HG03139 (cell line): ENCODE results near the gene CCND1.

ENCODE experiments used
- ATAC-seq: cut with Tn5 transposase; IDR thresholded peaks from one replicate; pipeline ENCODE4 v1.9.1; 2021; ENCODE audit not compliant: unreplicated experiment

Gene CCND1

DNA sequence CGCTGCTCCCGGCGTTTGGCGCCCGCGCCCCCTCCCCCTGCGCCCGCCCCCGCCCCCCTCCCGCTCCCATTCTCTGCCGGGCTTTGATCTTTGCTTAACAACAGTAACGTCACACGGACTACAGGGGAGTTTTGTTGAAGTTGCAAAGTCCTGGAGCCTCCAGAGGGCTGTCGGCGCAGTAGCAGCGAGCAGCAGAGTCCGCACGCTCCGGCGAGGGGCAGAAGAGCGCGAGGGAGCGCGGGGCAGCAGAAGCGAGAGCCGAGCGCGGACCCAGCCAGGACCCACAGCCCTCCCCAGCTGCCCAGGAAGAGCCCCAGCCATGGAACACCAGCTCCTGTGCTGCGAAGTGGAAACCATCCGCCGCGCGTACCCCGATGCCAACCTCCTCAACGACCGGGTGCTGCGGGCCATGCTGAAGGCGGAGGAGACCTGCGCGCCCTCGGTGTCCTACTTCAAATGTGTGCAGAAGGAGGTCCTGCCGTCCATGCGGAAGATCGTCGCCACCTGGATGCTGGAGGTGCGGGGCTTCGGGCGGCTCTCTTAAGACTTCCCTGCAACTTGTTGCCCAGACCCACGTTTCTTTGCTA lies at the start of gene CCND1:
Gene CCND1, plus strand, starts transcription at position 162 of the 587 bp plus-strand sequence. Its CDS starts 158 bp downstream, at position 320.
- no peak for ATAC-seq

DNA sequence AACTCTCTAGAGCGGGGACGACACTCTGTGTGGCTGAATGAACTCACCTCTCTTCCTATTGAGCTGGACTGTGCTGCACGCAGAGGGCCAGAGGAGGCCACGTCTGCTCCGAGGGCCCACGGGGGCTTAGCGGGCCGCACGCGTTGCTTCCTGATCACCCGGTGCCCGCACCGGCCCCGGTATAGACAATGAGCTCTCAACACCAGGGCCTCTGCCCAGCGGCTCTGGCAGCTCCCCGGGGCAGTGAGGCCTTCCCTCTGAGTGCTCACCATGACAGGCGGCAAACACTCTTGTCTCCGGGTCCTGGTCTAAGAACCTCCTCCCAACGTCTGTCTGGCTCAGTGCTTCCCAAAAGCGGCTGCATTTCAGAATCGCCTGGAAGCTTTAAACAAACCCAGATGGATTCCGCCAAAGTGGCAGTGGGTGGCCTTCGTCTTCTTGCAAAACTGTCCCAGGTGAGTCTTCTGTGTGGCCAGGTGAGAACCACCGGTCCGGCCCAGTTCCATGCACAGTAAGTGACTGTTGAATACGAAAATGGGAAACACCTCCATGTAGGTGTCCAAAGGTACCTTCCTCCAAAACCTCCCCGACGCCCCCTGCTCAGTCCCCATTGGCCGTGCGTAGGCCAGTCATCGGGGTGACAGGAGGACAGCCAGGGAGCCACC lies 47.8 kb upstream of the CCND1 start:
- no peak for ATAC-seq

DNA sequence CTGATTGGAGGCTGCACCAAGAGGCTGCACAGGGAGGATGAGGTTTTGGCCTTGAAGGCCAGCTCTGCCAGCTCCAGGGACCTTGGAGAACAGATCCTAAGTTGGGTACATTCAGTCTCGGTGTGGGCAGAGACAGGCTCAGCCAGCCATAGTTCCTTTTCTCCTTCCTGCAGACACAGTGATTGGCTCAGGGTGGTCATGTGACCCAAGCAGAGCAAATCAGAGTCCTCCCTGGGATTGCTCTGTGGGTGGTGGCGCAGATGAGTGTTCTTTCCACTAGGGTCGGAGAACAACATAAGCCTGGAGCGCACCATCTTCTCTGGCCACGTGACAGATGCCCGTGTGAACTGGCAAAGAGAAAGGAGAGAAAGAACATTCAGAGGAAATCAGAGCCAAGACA lies 47.1 kb upstream of the CCND1 start:
- ATAC-seq, result no peak

DNA sequence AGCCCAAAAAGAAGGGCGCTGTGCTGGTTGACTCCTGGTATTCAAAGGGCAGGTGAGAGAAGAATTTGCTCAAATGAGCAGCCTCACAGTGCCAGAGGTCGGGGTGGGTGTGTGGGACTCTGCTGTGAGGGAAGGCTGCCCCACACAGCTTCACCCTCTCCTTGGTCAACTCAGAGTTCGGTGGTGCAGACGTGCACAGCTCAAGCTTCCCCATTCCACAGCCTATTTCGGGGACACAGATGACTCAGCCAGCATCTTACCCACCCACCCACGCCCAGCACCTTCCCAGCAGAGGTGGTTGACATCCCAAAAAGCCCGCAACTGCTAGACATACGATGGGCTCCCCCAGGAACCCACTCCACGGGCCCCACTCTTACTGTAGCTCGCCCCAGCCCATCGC lies 46.5 kb upstream of the CCND1 start:
- ATAC-seq, result no peak

DNA sequence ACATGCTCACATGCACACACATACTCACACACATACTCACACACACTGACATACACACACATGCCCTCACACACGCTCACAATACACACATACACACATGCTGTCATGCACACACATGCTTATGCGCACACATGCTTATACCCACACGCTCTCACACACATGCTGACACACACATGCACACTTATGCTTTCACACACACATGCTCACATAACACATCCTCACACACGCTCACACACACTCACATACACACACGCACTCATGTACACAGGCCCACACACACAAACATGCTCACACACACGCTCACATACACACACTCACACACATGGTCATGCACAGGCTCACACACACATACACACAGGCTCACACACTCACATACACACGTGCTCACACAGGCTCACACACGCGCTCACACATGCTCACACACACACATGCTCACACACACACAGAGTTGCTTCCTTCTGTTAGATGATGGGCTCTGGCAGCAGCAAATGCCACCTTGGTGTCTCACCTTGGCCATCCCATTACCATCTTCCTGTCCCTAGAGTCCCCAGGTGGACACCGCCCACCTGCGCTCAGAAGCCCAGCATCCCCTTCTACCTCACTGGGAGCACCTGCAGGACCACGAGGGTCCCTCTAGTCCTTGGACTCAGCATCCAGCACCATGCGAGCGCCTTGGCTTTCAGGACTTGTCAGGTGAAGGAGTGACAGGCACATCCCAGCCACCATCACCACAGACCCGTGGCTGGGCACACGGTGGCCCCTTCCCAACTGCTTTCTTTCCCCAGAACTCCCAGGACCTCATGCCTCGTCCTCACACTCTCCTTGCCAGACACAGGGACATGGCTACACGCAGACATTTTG lies 44.9 kb upstream of the CCND1 start:
- ATAC-seq, result no peak

DNA sequence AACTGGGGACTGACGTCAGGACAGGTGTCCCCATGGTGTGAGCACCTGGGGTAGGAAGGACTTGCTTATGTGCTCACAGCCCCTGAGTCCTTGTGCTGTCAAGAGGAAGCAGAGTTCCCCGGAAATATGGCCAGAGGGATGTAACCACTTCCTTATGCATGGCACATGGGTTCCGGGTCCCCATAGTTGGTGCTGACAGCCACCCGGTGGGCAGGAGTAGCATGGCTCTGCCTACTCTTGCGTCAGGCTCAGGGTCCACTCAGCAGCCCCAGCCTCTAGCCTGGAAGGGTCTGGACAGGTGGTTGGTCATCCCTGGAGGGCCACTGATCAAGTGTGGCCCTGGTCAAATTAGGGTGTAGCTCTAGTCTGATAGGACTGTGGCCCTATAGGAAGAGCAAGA lies 42.8 kb upstream of the CCND1 start:
- no peak for ATAC-seq

DNA sequence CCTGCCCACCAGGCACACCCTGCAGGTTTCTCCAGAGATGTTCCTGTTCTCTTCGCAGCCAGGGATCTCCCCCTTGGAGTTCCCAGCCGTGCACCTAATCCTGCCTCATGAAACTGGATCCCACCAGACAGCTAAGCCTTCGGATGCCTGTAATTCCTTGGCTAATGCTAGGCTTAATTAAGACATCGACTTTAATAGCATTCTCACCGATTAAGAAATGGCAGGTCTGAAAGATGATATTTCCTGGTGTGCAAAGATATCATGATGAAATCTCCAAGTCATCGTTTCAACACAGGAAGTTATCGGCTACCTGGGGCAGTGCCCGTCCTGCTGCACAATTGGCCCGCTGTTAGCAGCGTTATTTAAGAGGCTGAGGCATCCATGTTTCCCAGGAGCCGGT lies 41.5 kb upstream of the CCND1 start:
- ATAC-seq, result no peak

DNA sequence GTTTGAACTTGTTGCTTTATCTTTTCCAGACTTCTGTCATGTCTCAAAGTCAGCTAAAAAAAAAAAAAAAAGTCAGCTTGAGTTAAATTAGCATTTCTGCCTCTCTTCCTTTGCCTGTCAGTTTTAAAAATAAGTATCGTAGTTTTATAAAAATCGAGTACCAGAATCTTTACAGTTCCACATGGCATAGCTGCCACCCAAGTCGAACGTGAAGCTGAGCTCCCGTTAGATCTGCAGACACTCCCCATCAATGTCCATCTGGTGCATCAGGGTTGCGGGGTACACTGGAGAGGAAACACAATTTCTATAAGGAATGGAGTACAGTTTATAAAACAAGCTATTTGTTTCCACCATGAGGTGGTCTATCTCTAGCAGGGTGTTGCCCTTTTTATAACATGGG lies 41.0 kb upstream of the CCND1 start:
- no peak for ATAC-seq

DNA sequence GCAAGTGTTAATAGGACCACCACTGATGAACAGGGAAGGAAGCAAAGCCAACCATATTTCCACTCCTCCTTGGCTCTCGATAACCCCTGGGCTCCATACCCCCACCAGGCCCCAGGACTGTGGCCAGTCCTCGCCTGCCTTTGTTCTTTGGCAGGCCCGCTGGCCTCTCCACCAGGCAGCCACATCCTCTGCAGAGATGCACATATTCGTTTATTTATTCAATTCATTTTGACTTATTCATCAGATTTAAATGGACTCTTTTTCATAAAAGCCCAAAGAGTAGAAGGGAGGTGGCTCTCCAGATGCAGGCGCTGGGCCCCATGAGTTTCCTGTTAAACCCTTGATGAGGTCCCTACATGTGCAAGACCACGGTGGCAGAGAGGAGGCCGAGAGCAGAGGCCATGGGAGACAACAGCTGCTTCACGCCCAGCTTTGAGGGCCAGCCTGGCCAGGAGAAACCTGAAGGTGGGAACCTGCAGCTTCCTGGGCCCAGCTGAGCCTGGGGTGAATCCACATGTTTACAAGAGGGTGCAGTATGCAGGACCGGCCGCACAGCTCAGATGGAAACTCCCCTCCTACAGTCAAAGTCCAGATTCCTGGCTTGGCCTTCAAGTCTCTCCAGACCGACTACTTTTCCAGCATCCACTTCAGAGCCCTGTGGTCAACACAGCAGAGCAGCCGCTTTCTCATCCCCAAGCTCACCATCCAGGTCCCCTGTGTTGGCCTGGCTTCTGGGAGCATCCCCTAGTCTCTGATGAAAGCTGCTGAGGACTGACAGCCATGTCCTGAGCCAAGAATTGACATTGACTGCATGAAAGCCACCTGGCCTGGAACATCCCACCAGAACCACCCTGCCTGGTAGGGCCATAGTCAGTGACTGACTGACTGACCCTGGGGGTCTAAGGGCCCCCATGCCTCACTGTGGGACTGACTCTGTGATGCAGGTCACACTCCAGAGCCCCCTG lies 39.7 kb upstream of the CCND1 start:
- ATAC-seq, result no peak

DNA sequence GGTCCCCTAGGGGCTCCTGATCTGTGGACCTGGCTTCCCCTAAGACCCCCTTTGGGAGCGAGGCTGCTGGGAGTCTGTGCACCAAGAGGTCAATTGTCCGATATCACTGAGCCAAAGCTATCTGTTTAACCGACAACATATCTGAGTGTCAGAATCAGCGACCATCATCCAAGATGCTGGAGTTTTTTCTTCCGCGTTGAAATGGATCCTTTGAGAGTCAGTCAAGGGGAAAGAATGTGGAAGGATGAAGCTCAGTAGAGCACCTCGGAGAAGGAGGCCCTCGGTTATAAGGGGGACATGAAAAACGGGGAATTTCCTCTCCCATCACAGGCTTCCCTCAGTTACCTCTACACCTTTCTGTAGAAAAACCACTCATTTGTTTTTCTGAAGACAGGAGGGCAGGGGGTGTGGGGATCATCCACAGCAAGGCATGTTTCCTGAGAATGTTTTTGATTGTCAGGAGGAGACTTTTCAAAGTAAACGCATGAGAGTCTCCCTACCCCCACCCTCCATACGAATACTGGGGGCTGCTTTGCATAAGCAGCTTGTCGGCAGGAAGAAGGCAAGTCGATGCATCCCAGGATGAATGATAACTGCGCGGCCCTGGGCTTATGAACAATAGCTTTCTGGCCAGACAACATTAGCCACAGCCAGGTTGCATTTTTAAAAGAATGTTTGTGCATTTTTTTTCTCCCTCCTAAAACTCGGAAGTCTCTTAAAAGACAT lies 37.7 kb upstream of the CCND1 start:
- ATAC-seq, result no peak

DNA sequence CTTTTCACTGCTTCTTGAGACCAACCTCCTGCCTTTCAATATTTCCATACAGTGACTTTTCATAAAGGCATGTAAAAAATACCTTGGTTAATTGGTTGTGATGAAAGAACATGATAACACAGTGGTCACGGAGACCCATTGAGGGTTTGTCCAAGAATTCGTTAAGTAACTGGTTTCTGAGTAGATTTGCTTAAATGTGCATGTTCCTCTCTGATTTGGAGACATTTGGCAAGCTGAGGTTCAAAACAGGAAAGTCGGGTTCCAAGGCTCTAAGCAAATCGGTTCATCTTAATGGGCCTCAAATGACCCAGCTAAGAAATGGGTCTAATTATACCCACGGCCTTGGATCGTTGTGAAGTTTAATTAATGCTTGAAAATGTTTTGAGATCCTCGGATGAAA lies 36.9 kb upstream of the CCND1 start:
- no peak for ATAC-seq

DNA sequence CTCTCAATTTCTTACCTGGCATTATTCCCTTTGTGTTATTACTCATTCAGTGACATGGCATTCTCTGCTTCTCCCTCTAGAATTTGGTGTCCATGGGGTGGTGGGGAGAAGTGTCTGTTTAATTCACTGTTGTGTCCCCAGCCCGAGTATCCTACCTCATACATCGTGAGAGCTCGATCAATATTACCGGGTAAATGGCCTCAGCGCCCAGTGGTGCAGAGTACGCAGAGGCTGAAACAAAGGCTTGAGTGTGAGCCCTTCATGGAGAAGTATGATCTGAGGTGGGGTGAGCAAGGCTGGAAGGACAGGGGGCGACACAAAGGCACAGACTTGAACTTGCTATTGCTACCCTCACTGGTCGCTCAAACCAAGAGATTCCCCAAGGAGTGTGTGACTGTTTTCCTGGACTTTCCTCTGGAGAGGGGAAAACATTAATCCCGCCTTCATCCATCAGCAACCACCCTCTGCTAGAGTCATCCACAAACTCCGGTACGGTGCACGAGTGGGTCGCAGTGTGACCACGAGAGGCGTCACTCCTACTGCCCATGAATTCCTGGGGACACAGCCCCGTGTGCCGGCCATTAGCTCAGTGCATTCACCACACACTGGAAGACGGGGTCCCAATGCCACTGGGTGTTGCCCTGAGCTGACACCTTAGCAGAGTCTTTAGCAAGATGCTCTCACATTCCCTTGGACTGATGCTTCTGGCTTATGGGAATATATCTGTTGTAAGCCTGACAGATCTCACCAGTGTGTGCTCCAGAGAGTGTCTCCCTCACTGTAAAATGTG lies 35.0 kb upstream of the CCND1 start:
- no peak for ATAC-seq

DNA sequence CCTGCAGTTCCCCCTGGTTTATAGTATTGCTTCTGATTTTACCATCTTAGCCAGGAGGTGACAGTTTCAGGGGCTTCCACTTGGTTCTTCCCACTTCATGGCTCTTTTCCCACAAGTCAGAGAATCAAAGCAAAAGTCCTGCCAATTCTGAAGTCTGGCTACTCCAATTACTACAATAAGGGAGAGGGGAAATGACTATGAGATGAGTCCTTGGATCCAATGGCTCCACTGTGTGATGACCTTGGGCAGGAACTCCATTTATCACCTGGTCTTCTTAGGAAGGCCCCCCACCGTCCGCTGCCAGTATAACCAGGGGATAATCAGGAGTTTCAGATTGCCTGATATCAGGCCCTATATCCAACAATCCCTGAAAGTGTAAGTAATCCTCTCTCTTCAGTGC lies 31.6 kb upstream of the CCND1 start:
- ATAC-seq, result no peak

DNA sequence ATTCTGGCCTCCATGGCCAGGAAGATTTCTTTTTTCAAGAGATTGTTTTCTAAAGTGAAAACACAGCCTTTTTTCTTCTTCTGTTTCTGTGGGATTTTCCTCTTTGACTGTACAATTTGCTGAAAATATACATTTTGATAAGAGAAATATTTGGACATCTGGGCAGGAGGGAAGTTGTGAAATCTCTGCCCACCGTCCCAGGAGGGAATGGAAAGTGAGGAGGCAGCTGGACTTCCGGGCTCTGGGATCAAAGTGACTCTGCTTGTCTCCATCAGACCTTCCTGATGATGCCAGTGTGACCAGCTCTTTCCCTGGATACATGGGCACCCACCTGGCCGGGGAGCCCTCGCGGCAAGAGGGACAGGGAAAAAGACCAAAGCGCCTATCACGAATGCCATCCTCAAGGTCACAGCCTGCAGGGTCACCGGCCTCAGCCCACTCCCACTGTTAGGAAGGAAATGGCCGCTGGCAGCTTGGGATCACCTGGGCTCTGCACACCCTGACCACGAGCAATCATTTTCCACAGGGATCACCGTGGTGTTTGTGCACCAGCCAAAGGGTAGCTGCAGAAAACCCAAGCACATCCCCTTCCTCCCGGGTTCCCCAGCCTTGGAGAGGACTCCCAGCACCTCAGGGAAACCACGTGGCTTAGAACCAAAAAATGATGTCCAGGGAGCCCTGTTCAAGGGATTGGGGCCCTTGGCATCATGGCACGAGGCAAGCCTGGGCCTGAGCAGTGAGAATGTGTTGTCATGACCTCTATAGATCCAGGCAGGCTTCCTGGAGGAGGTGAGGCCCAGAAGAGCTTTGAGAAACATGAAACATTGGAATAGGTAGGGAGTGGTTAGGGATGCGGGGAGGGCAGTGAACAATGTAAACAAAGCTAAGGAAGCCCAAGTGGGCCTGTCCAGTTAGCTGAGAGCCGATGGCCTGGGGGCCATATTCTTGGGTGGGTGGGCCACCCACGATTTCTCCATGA lies 29.1 kb upstream of the CCND1 start:
- ATAC-seq, result no peak

DNA sequence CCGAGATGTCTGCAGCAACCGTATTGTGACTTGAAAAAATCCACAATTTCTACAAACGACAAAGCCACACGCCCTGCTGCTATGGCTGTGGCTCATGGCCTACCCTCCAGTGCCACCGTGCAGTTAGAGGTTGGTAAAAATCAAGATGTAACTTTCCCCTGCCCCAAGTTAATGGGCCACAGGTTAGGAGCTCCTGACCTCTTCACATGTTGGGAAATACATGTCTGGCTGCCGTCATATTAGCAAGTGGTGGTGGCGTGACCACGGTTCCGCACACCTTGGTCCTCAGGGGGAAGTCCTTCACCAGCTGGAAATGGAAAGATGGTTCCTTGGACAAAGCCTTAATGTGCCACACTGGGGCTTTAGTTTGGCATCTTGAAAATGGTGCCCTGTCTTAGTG lies 27.4 kb upstream of the CCND1 start:
- ATAC-seq, result no peak

DNA sequence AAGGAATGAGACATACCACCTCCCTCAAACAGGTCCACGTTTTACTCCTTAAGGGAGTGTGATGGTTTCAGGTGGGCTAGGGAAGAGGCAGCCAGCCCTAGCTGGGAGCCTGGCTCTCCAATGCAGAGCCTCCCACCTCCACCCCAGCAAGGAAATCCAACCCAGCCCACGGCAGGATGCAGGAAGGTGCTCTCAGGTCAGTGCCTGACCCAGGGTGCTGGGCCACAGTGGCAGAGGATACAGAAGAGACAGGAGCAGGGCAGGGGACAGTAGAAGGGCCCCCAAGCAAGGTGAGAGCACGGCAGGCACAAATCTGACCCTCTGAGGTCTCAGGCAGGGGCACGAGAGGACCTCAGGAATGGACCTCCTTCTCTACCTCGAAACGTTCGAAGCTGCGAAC lies 26.9 kb upstream of the CCND1 start:
- ATAC-seq, result no peak

DNA sequence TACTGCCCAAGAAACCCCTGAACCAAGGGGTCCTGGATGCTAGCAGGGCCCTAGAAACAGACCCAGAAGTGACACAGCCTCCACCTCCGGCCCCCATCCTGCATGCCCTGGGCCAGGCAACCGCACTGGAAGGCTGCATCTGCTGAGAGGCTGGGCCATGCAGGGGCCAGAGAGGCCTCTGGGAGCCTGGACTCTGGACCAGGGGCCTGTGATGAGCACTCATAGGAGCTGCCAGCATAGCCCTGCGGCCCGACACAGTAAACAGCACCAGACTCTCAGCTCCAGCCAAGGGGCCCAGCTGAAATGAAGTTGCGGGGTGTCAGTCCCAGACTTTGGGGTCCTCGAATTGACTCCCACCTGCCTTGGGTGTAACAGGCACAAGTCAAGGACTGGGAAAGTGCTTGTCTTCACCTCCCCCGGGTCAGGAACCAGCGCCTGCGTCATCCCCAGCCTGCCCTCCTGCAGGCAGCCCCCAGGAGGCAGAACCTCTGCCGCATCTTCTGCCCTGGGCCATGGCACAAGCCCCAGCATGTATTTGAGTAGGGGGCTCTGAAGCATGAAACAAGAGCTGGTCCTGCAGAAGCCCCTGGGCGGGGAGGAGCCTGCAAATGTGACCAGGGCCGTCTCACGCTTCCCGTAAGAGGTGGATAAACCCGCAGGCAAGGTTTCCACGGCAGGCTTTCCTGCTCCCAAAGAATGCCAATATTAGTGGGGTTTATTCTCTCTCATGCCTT lies 25.2 kb upstream of the CCND1 start:
- no peak for ATAC-seq

DNA sequence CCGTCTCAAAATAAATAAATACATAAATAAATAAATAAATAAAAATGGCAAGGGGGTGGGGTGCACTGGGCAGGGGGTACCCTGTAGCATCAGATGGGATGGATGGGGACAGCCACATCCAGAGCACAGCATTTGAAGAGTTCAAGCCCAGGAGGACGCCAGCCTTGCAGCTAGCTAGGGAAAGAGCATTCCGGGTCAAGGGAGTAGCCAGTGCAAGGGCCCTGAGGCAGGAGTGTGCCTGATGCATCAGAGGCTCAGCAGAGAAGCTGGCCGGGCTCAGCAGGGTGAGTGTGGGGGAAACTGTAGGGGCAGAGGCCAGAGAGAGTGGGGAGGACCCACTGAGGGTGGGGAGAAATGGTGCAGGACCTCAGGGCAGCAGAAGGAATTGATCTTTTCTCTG lies 23.7 kb upstream of the CCND1 start:
- no peak for ATAC-seq
